ENCODE results near the gene COPS7A. TPM values are rescaled to one million over a fixed set of nuclear protein-coding genes. Genes with fewer than 3 reads are reported as not detected.

COPS7A gene
- total and polyA plus RNA-seq, 2 experiments from 2014 or later = 37.7 to 51.9 TPM

Small RNAs within 50 kb of the gene (small RNA-seq; reads per million reads assigned to genes)
- gene RNU6-781P (ENCODE audit: low replicate concordance) = not detected

Other genes starting within 250 kb of the COPS7A start
- gene MRPL51, start 230.8 kb upstream of the COPS7A start, total RNA-seq (2014; rRNA removed; shearing (Covaris generic)) = 75.1 and 93.9 TPM in 2 replicates
- gene MRPL51, start 230.8 kb upstream of the COPS7A start, polyA plus RNA-seq (2016; fragmentation: Nextera tagmentation; extraction: Ambion mirVana) = 432 and 463 TPM in 2 replicates
- gene NCAPD2, start 229.9 kb upstream of the COPS7A start, total RNA-seq (2014; rRNA removed; shearing (Covaris generic)) = 217 and 389 TPM in 2 replicates
- gene NCAPD2, start 229.9 kb upstream of the COPS7A start, polyA plus RNA-seq (2016; fragmentation: Nextera tagmentation; extraction: Ambion mirVana) = 32.7 and 34.2 TPM in 2 replicates
- 5,269 and 5,853 TPM in 2 replicates for gene GAPDH, start 189.5 kb upstream of the COPS7A start, total RNA-seq (2014; rRNA removed; shearing (Covaris generic))
- 6,140 and 6,219 TPM in 2 replicates for gene GAPDH, start 189.5 kb upstream of the COPS7A start, polyA plus RNA-seq (2016; fragmentation: Nextera tagmentation; extraction: Ambion mirVana)
- gene IFFO1, start 168.0 kb upstream of the COPS7A start, total RNA-seq (2014; rRNA removed; shearing (Covaris generic)) = 8.8 and 12.9 TPM in 2 replicates
- gene IFFO1, start 168.0 kb upstream of the COPS7A start, polyA plus RNA-seq (2016; fragmentation: Nextera tagmentation; extraction: Ambion mirVana) = 8.9 and 11.2 TPM in 2 replicates
- 67.2 and 67.9 TPM in 2 replicates for gene NOP2, start 155.8 kb upstream of the COPS7A start, total RNA-seq (2014; rRNA removed; shearing (Covaris generic))
- gene NOP2, start 155.8 kb upstream of the COPS7A start, polyA plus RNA-seq (2016; fragmentation: Nextera tagmentation; extraction: Ambion mirVana) = 63.3 and 63.4 TPM in 2 replicates
- 301 and 351 TPM in 2 replicates for gene CHD4, start 116.7 kb upstream of the COPS7A start, total RNA-seq (2014; rRNA removed; shearing (Covaris generic))
- 317 and 370 TPM in 2 replicates for gene CHD4, start 116.7 kb upstream of the COPS7A start, polyA plus RNA-seq (2016; fragmentation: Nextera tagmentation; extraction: Ambion mirVana)
- 0.38 and 0.89 TPM in 2 replicates for gene LPAR5, start 88.1 kb upstream of the COPS7A start, total RNA-seq (2014; rRNA removed; shearing (Covaris generic))
- 0.32 and 0.38 TPM in 2 replicates for gene LPAR5, start 88.1 kb upstream of the COPS7A start, polyA plus RNA-seq (2016; fragmentation: Nextera tagmentation; extraction: Ambion mirVana)
- gene ACRBP, start 76.6 kb upstream of the COPS7A start, total RNA-seq (2014; rRNA removed; shearing (Covaris generic)) = 2.2 TPM in 1 of 2 replicates, not detected in the other
- 0.70 TPM in 1 of 2 replicates, not detected in the other for gene ACRBP, start 76.6 kb upstream of the COPS7A start, polyA plus RNA-seq (2016; fragmentation: Nextera tagmentation; extraction: Ambion mirVana)
- gene ING4, start 60.9 kb upstream of the COPS7A start, total RNA-seq (2014; rRNA removed; shearing (Covaris generic)) = 22.0 and 27.7 TPM in 2 replicates
- 25.5 and 29.6 TPM in 2 replicates for gene ING4, start 60.9 kb upstream of the COPS7A start, polyA plus RNA-seq (2016; fragmentation: Nextera tagmentation; extraction: Ambion mirVana)
- 30.2 and 35.9 TPM in 2 replicates for gene ZNF384, start 34.7 kb upstream of the COPS7A start, total RNA-seq (2014; rRNA removed; shearing (Covaris generic))
- gene ZNF384, start 34.7 kb upstream of the COPS7A start, polyA plus RNA-seq (2016; fragmentation: Nextera tagmentation; extraction: Ambion mirVana) = 14.7 and 20.5 TPM in 2 replicates
- 2.0 and 2.2 TPM in 2 replicates for gene PIANP, start 23.2 kb upstream of the COPS7A start, total RNA-seq (2014; rRNA removed; shearing (Covaris generic))
- gene PIANP, start 23.2 kb upstream of the COPS7A start, polyA plus RNA-seq (2016; fragmentation: Nextera tagmentation; extraction: Ambion mirVana) = 6.4 and 7.7 TPM in 2 replicates
- gene MLF2, start 29.1 kb downstream of the COPS7A start, total RNA-seq (2014; rRNA removed; shearing (Covaris generic)) = 289 and 292 TPM in 2 replicates
- gene MLF2, start 29.1 kb downstream of the COPS7A start, polyA plus RNA-seq (2016; fragmentation: Nextera tagmentation; extraction: Ambion mirVana) = 280 and 283 TPM in 2 replicates
- gene PTMS, start 42.3 kb downstream of the COPS7A start, total RNA-seq (2014; rRNA removed; shearing (Covaris generic)) = 82.4 and 111 TPM in 2 replicates
- gene PTMS, start 42.3 kb downstream of the COPS7A start, polyA plus RNA-seq (2016; fragmentation: Nextera tagmentation; extraction: Ambion mirVana) = 238 and 270 TPM in 2 replicates
- gene LAG3, start 48.5 kb downstream of the COPS7A start, total RNA-seq (2014; rRNA removed; shearing (Covaris generic)) = 1.0 and 4.7 TPM in 2 replicates
- gene LAG3, start 48.5 kb downstream of the COPS7A start, polyA plus RNA-seq (2016; fragmentation: Nextera tagmentation; extraction: Ambion mirVana) = 3.7 and 3.9 TPM in 2 replicates
- 1.5 and 2.2 TPM in 2 replicates for gene CD4, start 65.5 kb downstream of the COPS7A start, total RNA-seq (2014; rRNA removed; shearing (Covaris generic))
- gene CD4, start 65.5 kb downstream of the COPS7A start, polyA plus RNA-seq (2016; fragmentation: Nextera tagmentation; extraction: Ambion mirVana) = 2.0 and 2.1 TPM in 2 replicates
- gene GPR162, start 97.8 kb downstream of the COPS7A start, total RNA-seq (2014; rRNA removed; shearing (Covaris generic)) = 3.0 and 5.0 TPM in 2 replicates
- gene GPR162, start 97.8 kb downstream of the COPS7A start, polyA plus RNA-seq (2016; fragmentation: Nextera tagmentation; extraction: Ambion mirVana) = 4.7 and 5.0 TPM in 2 replicates
- 38.2 and 39.2 TPM in 2 replicates for gene P3H3, start 104.4 kb downstream of the COPS7A start, total RNA-seq (2014; rRNA removed; shearing (Covaris generic))
- gene P3H3, start 104.4 kb downstream of the COPS7A start, polyA plus RNA-seq (2016; fragmentation: Nextera tagmentation; extraction: Ambion mirVana) = 15.8 and 16.4 TPM in 2 replicates
- 3.3 and 8.2 TPM in 2 replicates for gene GNB3, start 116.9 kb downstream of the COPS7A start, total RNA-seq (2014; rRNA removed; shearing (Covaris generic))
- 3.6 and 5.4 TPM in 2 replicates for gene GNB3, start 116.9 kb downstream of the COPS7A start, polyA plus RNA-seq (2016; fragmentation: Nextera tagmentation; extraction: Ambion mirVana)
- 37.2 and 47.4 TPM in 2 replicates for gene CDCA3, start 127.2 kb downstream of the COPS7A start, total RNA-seq (2014; rRNA removed; shearing (Covaris generic))
- gene CDCA3, start 127.2 kb downstream of the COPS7A start, polyA plus RNA-seq (2016; fragmentation: Nextera tagmentation; extraction: Ambion mirVana) = 75.6 and 79.2 TPM in 2 replicates
- gene USP5, start 128.1 kb downstream of the COPS7A start, total RNA-seq (2014; rRNA removed; shearing (Covaris generic)) = 97.2 and 109 TPM in 2 replicates
- 35.0 and 35.1 TPM in 2 replicates for gene USP5, start 128.1 kb downstream of the COPS7A start, polyA plus RNA-seq (2016; fragmentation: Nextera tagmentation; extraction: Ambion mirVana)
- 731 and 822 TPM in 2 replicates for gene TPI1, start 143.5 kb downstream of the COPS7A start, total RNA-seq (2014; rRNA removed; shearing (Covaris generic))
- 737 and 748 TPM in 2 replicates for gene TPI1, start 143.5 kb downstream of the COPS7A start, polyA plus RNA-seq (2016; fragmentation: Nextera tagmentation; extraction: Ambion mirVana)
- gene SPSB2, start 149.3 kb downstream of the COPS7A start, total RNA-seq (2014; rRNA removed; shearing (Covaris generic)) = 7.6 and 13.1 TPM in 2 replicates
- gene SPSB2, start 149.3 kb downstream of the COPS7A start, polyA plus RNA-seq (2016; fragmentation: Nextera tagmentation; extraction: Ambion mirVana) = 8.2 and 10.4 TPM in 2 replicates
- 2.5 and 9.1 TPM in 2 replicates for gene LRRC23, start 180.8 kb downstream of the COPS7A start, total RNA-seq (2014; rRNA removed; shearing (Covaris generic))
- 2.4 and 2.9 TPM in 2 replicates for gene LRRC23, start 180.8 kb downstream of the COPS7A start, polyA plus RNA-seq (2016; fragmentation: Nextera tagmentation; extraction: Ambion mirVana)
- 50.8 and 53.5 TPM in 2 replicates for gene ENO2, start 190.5 kb downstream of the COPS7A start, total RNA-seq (2014; rRNA removed; shearing (Covaris generic))
- 43.5 and 50.0 TPM in 2 replicates for gene ENO2, start 190.5 kb downstream of the COPS7A start, polyA plus RNA-seq (2016; fragmentation: Nextera tagmentation; extraction: Ambion mirVana)
- 49.6 and 52.8 TPM in 2 replicates for gene ATN1, start 203.9 kb downstream of the COPS7A start, total RNA-seq (2014; rRNA removed; shearing (Covaris generic))
- 27.2 and 29.5 TPM in 2 replicates for gene ATN1, start 203.9 kb downstream of the COPS7A start, polyA plus RNA-seq (2016; fragmentation: Nextera tagmentation; extraction: Ambion mirVana)
- gene RNU7-1, start 219.8 kb downstream of the COPS7A start, total RNA-seq (2014; rRNA removed; shearing (Covaris generic)) = not detected in 2 replicates
- not detected in 2 replicates for gene RNU7-1, start 219.8 kb downstream of the COPS7A start, polyA plus RNA-seq (2016; fragmentation: Nextera tagmentation; extraction: Ambion mirVana)
- 186 and 204 TPM in 2 replicates for gene C12orf57, start 220.0 kb downstream of the COPS7A start, total RNA-seq (2014; rRNA removed; shearing (Covaris generic))
- 262 and 285 TPM in 2 replicates for gene C12orf57, start 220.0 kb downstream of the COPS7A start, polyA plus RNA-seq (2016; fragmentation: Nextera tagmentation; extraction: Ambion mirVana)
- gene PTPN6, start 227.3 kb downstream of the COPS7A start, total RNA-seq (2014; rRNA removed; shearing (Covaris generic)) = 24.7 and 25.3 TPM in 2 replicates
- gene PTPN6, start 227.3 kb downstream of the COPS7A start, polyA plus RNA-seq (2016; fragmentation: Nextera tagmentation; extraction: Ambion mirVana) = 35.4 and 40.6 TPM in 2 replicates
- gene PHB2, start 246.6 kb downstream of the COPS7A start, total RNA-seq (2014; rRNA removed; shearing (Covaris generic)) = 378 and 416 TPM in 2 replicates
- gene PHB2, start 246.6 kb downstream of the COPS7A start, polyA plus RNA-seq (2016; fragmentation: Nextera tagmentation; extraction: Ambion mirVana) = 224 and 238 TPM in 2 replicates
- 66.7 and 71.7 TPM in 2 replicates for gene EMG1, start 246.9 kb downstream of the COPS7A start, total RNA-seq (2014; rRNA removed; shearing (Covaris generic))
- gene EMG1, start 246.9 kb downstream of the COPS7A start, polyA plus RNA-seq (2016; fragmentation: Nextera tagmentation; extraction: Ambion mirVana) = 157 and 160 TPM in 2 replicates